HG03354 (cell line): ENCODE measurements around the gene MPPED1.

ENCODE experiments used
- ATAC-seq: cut with Tn5 transposase; IDR thresholded peaks from one replicate; pipeline ENCODE4 v1.9.1; 2021; ENCODE audit warnings: mild to moderate bottlenecking; ENCODE audit not compliant: unreplicated experiment, poor library complexity, severe bottlenecking

Gene MPPED1

DNA sequence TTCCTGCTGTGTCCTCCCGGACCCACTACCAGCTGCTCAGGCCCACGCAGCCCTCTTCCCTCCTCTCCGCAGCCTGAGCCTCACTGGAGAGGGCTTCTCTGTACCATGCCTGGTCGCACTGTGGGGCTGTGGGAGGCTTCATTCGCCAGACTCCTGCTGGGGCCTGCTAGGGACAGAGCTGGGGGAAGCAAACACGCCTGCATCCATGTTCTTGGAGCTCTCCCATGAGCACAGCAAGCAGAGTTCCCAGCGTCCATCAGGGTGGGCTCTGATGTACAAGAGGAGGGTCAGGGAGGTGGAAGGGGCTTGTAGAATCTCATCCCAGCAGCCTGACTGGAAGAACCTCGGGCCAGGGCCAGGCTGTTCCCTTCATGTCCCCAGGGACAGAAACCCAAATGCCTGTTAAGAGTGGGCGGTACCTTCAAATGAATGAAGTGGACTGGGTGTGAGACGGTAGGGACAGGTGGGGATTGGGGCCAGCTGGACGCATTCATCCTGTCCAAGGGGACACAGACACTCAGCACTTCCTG lies 59.9 kb downstream of the MPPED1 start:
- ATAC-seq, result no peak

DNA sequence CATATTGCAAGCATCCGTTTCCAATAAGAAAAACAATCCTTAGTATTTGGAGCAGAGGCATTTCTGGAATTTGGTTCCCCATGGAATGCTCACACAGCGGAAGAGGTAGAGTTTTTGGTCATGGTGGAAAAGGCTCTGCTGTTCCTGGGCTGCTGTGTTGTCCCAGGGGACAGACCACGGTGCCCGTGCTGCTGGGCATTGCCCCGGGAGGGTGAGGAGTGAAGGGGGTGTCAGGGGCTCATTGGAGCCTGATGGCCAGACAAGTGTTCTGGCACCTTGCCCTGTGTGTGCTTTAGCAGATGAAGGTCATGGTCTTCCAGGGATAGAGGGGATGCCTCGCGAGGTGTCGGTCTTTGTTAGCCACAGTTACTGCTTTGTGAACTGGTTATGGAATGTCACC lies 61.2 kb downstream of the MPPED1 start:
- no peak for ATAC-seq

DNA sequence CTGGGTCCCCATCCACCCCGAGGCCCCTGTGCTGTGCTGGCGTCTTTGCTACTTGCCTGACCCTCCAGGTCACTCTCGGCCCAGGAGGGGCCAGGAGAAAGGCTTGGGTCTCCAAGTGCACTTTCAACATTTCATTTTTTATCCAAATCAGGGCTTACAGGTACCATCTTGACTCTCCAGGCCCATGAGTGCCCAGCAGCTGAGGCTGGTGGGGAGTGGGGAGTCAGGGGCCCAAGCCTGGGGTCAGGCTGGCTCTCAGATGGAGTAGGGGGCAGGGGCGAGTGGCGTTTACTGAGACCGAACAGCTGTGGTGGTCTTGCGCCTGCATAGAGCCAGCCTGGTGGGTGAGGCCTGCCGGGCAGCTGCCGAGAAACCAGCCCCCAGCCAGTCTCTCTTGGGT lies 61.6 kb downstream of the MPPED1 start:
- no peak for ATAC-seq

DNA sequence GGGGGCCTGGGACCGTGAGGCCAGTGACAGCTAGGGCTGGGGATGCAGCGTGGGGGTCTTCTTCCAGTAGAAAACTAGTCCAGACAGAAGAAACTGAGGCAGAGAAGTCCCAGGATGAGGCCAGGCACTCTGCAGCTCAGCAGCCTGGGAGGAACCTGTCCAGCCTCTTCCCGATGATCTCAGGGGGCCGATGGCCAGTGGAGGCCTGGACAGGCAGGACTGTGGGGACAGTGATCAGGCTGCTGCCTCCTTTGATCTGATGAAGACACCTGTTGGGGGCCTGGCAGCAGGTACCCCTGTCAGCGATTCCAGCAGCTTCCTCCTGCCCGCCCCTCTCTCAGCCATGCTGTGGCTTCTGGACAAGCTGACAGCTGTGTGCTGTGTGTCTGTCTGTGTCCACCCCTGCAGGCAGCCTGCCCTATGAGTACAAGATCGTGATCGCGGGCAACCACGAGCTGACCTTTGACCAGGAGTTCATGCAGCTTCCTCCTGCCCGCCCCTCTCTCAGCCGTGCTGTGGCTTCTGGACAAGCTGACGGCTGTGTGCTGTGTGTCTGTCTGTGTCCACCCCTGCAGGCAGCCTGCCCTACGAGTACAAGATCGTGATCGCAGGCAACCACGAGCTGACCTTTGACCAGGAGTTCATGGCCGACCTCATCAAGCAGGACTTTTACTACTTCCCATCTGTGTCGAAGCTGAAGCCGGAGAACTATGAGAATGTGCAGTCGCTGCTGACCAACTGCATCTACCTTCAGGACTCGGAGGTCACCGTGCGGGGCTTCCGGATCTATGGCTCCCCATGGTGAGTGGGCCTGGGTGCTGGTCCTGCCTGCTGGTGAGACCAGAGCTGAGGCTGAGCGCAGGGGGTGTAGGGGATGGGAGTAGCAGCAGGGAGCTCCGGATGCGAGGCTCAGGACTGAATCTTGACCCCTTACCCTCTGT lies 62.6 kb downstream of the MPPED1 start:
- ATAC-seq, result no peak

DNA sequence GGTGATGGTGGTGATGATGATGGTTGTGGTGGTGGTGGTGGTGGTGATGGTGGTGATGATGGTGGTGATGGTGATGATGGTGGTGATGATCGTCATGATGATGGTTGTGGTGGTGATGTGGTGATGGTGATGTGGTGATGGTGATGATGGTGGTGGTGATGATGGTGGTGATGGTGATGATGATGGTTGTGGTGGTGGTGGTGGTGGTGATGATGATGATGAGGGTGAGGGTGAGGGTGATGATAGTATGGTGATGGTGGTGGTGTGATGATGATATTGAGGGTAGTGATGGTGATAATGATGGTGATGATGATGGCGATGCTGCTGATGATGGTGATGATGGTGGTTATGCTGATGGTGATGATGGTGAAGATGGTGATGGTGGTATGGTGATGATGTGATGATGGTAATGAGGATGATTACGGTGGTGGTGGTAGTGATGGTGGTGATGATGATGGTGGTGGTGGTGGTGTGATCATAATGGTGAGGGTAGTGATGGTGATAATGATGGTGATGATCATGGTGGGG lies 63.8 kb downstream of the MPPED1 start:
- ATAC-seq, result no peak

DNA sequence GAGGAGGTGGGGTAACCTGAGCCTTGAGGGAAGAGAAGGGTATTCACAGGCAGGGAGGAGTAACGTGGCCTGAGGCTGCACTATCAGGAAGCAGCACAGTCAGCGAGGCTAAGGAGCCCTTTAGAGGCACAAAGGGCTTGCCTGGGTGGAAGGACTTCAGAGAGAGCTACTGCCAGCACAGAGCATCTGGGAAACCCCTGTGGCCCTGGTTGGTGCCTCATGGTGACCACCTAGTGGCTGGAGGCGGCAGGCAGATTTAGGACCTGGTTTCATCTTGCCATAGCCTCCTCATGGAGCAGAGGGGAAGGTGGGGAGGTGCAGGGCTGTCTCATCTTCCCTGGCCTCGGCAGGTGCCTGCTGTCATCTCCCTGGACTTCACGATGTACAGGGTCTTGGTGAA lies 64.5 kb downstream of the MPPED1 start:
- no peak for ATAC-seq

DNA sequence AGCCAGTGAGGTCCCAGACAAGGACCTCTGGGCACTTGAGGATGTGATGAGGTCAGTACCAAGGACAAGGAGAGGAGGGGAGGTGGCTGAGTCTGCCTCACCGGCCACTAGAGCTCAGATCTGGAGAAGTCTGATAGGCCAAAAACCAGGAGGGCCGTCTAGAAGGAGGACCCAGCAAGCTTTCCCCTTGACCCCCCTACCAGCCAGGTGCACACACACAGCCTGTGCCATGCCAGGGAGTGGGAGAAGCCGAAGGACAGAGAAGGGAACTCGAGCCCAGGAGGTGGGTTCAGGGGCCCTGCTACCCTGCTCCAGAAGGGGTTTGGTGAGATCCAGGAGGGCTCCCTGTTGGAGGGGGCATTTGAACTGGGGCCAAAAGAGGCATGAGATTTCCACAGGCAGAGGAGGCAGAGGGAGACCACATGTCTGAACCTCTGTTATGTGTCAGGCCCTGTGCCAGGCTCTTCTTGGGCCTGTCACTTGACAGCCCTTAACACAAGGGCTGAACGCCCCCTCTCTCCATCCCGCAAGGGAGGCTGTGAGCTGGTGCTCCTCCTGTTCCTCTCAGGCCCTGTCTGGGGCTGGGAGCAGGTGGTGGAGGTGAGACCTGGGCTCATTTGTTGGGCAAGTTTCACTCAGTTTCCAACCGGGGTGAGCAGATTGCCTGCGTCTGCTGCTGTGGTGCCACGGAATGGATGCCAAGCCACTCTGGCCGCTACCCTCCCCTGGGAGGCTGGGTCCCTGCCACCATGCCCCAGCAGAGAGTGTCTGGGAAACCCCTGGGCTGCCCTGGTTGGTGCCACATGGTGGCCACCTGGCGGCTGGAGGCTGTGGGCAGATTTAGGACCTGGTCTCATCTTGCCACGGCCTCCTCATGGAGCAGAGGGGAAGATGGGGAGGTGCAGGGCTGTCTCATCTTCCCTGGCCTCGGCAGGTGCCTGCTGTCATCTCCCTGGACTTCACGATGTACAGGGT lies 65.2 kb downstream of the MPPED1 start:
- ATAC-seq, result no peak

DNA sequence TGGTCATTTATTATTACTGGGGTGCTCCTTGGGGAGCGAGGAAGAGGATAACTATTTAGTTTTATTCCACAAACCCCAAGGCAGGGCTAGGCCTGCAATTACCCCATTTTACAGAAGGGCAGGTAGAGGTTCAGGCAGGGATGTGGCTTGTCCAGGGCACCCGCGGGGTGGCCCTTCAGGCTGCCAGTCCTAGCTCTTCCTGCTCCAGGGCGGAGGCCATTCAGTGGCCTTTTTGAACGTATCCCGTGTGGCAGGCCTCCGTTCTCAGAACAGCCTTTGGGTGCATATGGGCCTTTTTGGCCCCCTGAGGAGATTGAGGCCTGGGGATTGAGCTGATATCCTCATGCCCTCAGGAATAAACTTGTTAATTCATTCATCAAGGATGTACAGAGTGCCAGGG lies 66.2 kb downstream of the MPPED1 start:
- ATAC-seq, result no peak

DNA sequence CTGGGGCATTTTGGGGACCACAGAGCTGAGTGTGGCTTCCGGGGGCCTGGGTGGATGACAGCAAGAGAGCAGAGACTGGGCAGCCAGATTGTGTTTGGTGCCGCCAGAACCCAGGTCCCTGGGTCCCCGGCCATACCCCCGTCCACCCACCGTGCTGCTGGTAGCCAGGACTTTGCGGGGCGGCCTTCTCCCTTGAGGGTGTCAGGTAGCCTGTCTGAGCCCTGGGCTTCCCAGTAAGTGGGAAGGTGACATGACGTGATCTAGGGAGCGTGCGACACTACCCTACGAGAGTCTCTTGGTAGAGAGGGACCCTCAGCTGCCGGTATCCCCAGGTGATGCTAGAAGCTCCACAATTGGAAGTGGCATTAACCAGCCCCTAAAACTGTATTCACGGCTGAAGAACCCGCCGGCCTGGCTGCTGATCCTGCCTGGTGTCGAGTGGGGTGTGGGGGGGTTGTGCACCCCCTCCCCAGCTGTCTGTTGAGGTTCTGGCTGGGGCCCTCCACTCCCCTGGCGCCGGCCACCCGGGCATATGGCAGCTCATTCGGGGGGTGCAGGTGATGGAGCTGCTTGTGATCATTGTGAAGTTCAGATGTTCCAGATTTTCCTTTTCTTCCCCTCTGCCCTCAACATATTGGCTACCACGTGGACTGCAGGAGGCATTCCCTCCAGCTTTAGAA lies 66.9 kb downstream of the MPPED1 start:
- ATAC-seq, result no peak

DNA sequence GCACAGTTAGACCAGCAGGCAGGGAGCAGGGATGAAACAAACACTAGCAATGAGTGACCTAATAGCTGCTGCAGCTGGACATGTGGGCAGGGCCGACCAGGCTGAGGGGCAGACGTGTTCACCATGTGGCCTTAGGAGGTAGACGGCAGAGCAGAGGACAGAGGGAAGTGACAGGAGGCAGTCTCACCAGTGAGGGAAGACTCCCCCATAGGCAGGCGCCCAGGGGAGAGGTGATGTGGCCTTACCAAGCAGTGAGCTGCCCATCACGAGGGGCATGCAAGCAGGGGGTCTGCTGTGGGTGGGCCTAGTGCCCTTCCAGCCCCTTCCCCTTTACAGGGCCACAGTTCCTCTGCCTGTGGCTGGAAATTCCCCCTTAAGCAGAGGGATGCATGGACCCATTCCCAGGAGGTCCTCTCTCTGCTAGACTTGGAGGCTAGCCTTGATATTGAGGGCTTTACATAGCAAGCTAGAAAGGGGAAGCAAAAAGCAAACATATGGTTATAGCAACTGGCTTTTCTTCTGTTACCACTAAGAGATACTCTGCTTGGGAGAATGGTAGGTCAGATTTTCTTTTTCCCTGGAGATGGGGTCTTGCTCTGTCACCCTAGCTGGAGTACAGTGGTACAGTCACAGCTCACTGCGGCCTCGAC lies 67.6 kb downstream of the MPPED1 start:
- no peak for ATAC-seq

DNA sequence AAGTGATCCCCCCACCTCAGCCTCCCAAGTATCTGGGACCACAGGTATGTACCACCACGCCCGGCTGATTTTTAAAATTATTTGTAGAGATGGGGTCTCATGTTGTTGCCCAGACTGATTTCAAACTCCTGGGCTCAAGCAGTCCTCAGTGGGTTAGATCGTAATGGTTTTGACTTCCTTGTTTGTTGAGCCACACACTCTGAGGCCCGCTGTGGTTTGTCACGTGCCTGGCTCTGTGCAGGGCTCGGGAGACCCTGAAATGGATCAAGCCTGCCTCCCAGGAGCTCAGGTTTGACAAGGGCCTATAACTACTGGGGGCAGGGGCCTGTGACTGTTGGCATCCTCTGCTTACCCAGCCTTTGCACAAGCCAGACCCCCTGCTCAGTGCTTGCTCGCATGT lies 68.1 kb downstream of the MPPED1 start:
- no peak for ATAC-seq

DNA sequence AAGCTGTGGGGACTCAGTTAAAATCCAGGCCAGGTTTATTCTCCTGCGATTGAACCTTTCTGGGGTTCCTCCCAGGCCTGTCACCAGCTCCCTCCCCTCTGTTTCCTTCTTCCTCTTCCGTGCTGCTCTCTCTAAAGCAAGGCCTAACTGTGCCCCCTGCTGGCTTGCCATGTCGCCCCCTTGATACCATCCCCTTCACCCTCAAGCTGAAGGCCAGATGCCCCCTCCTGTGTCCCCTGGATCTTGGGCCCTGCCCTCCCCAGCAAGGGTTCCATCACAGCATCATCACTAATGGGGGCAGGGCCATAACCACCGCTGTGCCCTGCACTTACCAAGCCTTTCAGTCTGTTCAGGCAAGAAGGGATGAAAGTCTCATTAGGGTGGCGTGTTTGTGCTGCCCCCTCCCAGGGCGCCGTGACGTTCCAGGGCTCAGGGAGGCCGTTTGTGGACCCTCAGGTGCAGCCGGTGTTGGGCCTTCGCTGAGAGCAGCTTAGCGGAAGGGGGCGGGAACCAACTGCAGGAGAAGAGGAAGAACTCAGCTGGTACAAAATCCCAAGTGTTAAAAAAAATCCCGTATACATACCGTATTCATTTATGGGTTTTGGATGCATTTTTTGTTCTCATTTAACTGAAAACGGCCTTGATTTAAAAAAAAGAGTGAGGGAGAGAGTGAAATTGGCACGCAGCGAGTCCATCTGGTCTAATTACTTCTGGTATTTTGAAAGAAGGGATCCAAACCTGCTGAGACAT lies 69.9 kb downstream of the MPPED1 start:
- ATAC-seq, result no peak

DNA sequence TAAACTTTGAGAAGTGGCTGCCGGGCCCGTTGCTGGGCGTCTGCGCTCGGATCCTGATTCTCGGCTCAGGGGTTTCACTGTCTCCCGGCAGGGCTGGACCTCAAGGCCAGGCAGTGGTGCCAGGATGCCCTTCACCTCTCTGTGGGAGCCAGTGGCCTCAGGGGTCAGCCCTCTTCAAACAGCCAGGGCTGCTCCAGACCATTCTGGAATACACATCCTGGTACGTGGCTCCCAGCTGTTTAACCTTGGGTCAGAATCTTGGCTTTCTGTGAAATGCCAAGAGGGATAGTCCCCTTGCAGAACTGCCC lies 70.5 kb downstream of the MPPED1 start:
- ATAC-seq, result no peak

DNA sequence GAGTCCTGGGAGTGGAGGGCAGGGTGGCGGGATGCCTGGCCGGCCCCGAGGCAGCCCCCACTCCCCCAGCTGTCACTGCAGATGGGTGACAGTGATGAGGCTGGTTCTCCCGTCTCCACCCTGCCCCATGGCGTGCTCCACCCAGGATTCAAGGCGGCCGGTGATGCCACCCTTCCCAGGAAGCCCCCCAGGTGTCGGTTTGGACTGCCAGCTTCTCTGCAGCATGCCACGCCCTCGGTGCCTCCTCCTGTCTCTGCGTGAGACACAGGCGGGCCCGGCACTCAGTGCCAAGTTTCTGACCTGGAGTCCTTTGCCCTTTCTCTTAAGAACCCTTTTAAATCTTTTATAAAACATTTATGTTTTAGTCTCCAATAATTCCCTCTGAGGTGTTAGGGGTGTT lies 71.5 kb downstream of the MPPED1 start:
- ATAC-seq, result no peak

DNA sequence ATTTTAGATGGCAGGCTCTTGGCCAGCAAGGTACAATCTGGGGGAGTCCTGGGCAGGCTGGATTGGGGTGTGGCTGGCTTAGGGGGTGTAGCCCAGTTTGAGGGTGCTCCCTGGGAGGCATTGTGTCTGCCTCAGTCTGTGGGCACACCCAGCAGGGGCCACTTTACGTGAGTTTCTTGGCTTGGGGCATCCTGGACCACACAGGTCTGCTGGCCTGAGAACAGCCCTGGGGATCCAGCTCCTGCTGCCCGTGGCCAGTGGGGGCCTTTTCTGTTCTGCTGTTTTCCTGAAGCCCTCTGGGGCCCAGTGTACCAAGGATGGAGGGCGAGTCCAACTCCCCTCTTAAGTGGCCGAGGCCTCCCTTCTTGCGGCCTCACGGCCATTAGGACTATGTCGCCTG lies 71.9 kb downstream of the MPPED1 start:
- ATAC-seq, result no peak

DNA sequence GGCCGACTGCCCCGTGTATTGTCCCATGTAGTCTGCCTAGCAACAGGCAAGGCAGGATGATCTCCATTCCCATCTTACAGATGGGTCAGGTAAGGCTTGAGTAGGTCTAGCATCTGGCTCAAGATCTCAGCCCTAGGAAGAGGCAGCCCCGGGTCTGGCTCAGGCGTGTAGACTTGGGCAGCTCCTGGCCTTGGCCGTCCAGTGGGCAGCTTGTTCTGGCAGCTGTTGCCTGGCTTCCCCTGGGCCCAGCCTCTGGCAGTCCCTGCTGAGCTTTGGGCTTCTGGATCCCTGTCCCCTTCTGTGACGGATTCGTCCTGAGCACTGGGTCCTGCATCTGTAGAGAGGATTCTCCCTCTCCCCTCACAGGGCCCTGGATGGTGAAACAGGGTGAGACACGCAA lies 72.4 kb downstream of the MPPED1 start:
- ATAC-seq, result no peak

DNA sequence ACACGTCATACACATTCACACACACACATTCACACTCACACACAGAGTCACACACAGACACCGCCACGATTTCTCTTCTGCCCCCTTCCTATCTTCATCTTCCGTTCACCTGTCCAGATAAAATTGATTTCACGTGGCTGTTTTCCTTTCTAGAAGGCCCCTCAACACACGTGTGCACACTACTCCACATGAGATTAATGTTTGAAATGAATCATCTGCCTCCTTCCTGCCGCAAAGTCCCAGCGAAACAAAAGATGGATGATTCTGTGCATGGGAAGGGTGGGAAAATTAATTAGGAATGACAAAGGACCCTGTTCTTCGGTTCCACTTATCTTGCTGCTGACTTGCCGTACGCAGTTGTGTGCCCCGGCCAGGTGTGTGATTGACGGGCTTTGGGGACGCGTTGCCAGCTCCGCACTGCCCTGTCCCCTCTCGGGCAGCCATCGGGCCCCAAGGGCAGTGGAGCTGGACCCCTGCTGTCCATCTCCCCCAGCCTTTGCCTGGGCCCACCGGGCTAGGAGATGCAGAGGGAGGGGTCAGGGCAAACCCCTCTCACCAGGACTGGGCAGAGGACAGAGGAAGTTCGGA lies 73.8 kb downstream of the MPPED1 start:
- no peak for ATAC-seq

DNA sequence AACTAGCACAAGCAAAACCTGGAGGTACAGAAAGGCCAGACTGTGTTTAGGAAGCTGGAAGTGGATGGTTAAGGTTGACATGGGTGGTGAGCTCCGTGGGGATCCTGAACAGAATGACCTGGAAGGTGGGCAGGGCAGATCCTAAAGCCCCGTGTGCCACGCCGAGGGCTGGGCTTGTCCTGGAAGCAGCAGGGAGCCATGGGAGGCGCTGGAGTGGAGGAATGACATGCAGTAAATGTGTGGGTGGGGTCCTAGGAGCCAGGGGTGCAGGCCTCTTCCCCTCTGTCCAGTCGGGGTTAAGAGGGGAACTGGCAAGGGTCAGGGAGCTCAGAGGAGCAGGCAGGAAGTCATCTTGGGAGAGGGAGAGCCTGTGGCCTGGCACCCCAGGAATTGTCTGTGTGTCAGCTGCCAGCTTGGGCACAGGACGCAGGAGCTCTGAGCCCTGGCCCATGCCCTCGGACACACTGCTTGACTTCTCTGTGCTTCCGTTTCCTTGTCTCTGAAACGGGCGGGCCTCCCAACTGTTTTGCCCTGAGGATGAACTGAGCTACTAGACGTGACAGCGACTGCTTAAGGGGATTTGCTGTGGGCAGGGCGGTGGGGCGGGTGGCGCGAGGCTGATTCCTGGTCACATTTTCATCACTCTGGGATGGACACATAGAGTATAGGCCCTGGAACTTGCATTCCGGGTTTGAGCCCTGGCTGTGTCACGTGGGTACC lies 75.7 kb downstream of the MPPED1 start:
- ATAC-seq, result no peak
